Activated CD8-positive, alpha-beta memory T cell treated with anti-CD3 and anti-CD28 coated beads, Interleukin-2, amount 50 U/mL, for 24 hours (primary cell): Measurements from ENCODE around the gene IBSP.

Source experiments
- DNase-seq: peaks from one replicate; pipeline ENCODE4 v3.0.0-alpha.2; 2020; ENCODE audit errors: extremely low read depth

Gene IBSP

GRCh38 chr4:87838205-87838604 is 38.9 kb downstream of the IBSP start:
- DNase-seq, result no peak

DNA sequence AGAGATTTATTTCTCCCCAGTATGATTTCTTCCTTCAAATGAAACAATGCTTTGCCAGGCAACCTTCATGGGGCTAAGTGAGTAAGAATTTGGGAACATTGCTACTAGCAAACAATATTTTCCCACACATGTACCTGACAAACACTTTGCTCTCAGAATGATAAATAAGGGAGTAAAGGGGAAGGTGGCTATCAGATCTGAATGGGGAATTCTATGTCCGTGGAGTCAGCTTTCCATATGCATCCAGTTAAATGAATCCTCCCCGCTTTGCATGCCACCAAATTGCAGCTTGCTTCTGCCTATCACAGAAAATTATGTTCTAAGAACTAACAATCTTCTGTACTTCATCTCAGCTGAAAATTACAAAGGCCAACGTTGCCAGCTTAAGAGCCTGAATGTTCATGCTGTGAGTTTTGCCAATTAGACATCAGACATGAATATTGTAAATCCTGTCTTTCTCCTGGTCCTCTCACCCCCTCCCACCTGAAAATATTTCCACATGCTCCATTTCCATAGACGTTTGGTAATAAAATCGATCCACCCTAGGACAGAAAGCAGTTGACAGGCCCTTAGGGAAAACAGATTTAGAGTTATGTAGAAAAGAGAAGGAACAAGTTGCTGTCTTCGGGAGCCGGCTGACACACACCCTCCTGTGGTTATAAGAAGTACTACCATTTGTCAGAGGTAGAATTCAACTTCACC is 39.7 kb downstream of the IBSP start:
- no peak for DNase-seq

- no peak for DNase-seq
Measured at GRCh38 chr4:87839592-87839946, 40.2 kb downstream of the IBSP start.

DNA sequence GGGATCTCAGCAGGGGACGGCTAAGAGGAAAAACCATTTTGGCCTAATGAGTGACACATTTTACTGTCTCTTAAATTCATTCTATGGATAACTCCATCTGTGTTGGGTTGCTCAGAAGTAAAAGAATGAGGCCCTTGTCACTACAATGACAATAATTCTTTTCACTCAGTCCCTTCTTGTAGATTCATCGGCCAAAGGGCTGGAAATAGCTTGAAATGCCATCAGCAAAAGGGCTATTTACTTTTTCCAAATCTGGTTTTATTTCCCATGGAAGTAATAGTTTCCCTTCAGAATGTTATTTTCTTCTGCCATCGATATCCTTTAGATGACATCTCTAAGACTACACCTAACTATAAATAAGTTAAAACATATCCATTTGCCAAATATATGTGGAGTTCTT is 40.8 kb downstream of the IBSP start:
- DNase-seq, result no peak

DNA sequence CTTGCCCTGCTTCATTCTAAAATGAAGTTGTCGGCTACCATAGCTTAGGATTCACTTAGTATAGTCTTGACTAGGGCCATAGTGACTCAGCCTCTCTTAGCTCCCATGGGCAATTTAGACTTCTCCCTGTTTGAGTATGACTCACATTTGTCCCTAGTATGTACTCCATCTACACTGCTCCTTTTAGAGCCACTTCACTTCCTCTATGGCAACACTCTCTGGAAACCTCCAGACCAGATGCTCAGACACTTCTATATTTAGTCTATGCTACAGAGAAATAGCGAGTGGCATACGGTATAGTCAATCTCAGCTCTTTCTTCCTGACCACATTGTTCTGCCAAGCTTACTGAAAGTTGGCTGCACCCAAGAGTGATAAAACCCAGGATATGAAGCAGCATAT is 44.6 kb downstream of the IBSP start:
- DNase-seq, result no peak

GRCh38 chr4:87844452-87844851 is 45.1 kb downstream of the IBSP start:
- DNase-seq, result no peak

- DNase-seq, result no peak
Measured at GRCh38 chr4:87846226-87846625, 46.9 kb downstream of the IBSP start.

DNA sequence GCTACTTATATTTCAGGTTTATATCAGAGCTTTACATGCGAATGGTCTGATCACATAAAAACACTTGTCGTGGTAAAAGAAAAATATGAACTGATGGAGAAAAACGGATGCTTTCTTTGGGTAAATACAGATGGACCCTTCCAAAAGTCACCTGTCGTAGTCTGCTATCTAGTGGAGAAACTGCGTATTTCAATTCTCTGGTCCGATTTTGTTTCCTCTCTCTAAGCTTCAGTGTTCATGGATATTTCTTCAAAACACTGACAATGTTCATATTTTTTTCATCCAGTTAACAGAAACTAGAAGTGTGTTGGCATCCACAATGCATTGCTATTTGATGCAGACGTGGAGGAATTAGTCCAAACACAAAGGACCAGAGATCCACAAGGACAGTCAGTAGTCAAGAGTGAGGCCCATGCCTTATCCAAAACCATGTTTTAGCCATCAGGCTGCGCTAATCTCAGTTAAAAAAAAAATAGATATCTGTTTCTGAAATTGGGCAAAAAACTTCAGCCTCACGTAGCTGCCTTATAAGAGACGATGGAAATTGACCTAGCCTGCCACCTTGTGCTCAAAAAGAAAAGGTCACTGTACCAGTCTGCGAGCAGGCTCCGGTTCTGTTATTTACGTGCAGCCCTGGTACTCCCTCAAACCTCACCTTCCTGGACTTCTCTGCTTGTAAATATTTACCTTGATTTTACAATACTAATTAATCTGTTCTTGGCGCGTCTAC is 49.4 kb downstream of the IBSP start:
- DNase-seq, result no peak

GRCh38 chr4:87849612-87850011 is 50.3 kb downstream of the IBSP start:
- DNase-seq, result no peak

GRCh38 chr4:87851332-87851731 is 52.0 kb downstream of the IBSP start:
- no peak for DNase-seq

DNA sequence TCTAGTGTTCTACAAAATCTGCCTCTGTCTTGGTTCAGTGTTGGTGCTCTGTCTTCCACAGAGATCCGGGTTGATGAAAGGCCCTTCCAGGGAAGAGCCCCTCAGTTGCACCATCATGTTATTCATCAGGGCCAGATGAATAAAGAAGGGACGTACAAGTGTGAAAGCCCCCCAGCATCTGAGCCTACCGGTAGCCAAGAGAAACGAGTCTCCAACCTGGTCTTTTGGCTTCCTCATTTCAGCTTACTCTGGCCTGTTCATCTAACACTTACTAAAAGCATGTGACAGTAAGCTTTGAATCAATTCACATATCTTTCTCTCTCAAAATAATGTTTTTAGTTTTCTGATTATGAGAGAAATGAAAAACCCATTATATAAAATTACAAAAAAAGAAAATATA is 52.6 kb downstream of the IBSP start:
- DNase-seq, result no peak

GRCh38 chr4:87853108-87853507 is 53.8 kb downstream of the IBSP start:
- DNase-seq, result no peak

GRCh38 chr4:87853891-87854290 is 54.5 kb downstream of the IBSP start:
- DNase-seq, result no peak

DNA sequence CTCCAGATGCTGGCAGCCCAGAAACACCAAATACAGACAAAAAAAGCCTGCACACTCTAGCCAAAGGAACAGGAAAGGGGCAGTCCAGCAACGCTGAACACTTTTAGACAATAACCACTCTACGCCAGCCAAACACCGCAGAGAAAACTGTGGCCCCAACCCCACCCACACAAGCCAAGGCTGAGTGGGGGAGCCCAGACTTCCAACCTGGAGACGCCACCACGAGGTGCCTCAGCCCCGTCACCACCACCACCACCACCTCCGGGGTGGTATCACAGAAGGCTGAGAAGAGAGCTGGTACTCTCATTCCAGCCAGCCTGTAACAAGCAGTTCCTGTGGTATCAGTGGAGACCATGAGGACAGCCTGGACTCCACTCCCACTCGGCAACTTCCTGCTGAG is 56.2 kb downstream of the IBSP start:
- no peak for DNase-seq

- DNase-seq, result no peak
Measured at GRCh38 chr4:87856816-87857215, 57.5 kb downstream of the IBSP start.

DNA sequence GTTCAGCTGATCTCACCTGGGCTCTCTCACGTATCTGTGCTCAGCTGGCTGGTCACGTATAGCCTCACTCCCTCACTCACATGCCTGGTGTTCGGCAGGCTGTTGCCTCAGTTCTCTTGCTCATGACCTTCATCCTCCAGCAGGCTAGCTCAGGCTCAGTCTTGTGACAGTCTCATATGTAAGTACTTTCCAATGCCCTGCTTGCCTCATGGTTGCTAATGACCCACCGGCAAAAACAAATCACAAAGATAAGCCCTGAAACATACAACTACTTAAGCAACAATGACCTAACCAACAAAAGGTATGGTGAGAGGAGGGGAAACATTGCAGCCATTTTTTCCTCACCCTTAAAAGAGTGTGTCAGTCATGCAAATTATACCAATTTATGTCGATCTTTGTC is 58.4 kb downstream of the IBSP start:
- no peak for DNase-seq
